Brain microvascular endothelial cell (primary cell): ENCODE results near the gene MAN1C1.

Experiments
- DNase-seq: peaks from one replicate; pipeline ENCODE4 v3.0.0-alpha.2; 2020
- H3K27ac ChIP-seq: fragments of 250-450 bp; sonication (Bioruptor Pico); 2 replicates; pipeline ENCODE4 v1.5.1; 2020; ENCODE audit warnings: mild to moderate bottlenecking, moderate library complexity
- H3K27me3 ChIP-seq: fragments of 250-450 bp; sonication (Bioruptor Pico); replicated peaks from 2 replicates; pipeline ENCODE4 v1.5.1; 2020; ENCODE audit warnings: mild to moderate bottlenecking
- H3K36me3 ChIP-seq: fragments of 250-450 bp; sonication (Bioruptor Pico); replicated peaks from 2 replicates; pipeline ENCODE4 v1.5.1; 2020; ENCODE audit warnings: mild to moderate bottlenecking
- H3K4me3 ChIP-seq: 2 replicates; pipeline ENCODE4 v1.5.1; 2011; ENCODE audit warnings: low read depth, mild to moderate bottlenecking, control low read depth, low read length, moderate library complexity
- CTCF ChIP-seq: IDR thresholded peaks from 2 replicates; pipeline ENCODE4 v1.5.1; 2011; ENCODE audit warnings: low read depth, mild to moderate bottlenecking, moderate library complexity, low read length, control low read depth, inconsistent platforms; ENCODE audit errors: missing control alignments
- in situ Hi-C: cut with HindIII; loops from 2 replicates; pipeline ENCODE4 v1.10.0; 2017; ENCODE audit warnings: low sequenced_read_pairs, low pct_ligation_motif_present

Gene MAN1C1

DNA sequence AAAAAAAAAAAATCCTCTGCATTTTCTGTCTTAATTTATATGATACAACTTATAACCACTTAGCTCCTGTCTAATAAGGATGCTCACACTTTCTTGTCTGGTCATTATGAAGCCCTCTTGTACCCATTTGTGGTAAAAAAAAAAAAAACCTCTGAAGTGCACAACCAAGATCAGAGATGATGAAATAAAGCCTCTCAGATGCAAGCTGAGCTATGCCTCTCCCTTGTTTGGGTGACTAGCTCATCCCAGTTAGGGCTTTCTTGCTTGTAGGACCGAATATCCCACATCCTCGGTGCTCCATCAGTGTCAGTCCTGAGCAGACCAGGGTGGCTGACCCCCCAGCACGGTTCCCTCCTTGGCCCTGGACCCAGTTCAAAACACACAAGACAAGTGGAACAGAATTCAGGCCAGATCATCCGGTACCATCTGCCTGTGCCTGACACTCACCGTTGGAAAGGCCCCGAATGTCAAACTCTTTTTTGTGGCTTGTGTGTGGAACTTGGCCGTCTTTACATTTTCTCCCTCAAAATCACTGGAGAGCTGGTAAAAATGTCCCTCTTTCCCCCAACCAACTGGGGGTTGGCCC lies 177.1 kb downstream of the MAN1C1 start:
- Histone ChIP-seq H3K27me3 (no peaks in the 10 kb centered on the region), H3K27ac (no peak overlapping the region), H3K36me3 (no peaks in the 10 kb centered on the region), H3K4me3 (no peak overlapping the region)
- in situ Hi-C loops: loop anchor here (25.0 kb wide), 1 partner anchor 181 kb away; the partner anchor contains the start of gene MAN1C1
- TF ChIP-seq CTCF: no peak
- DNase-seq: no peak

DNA sequence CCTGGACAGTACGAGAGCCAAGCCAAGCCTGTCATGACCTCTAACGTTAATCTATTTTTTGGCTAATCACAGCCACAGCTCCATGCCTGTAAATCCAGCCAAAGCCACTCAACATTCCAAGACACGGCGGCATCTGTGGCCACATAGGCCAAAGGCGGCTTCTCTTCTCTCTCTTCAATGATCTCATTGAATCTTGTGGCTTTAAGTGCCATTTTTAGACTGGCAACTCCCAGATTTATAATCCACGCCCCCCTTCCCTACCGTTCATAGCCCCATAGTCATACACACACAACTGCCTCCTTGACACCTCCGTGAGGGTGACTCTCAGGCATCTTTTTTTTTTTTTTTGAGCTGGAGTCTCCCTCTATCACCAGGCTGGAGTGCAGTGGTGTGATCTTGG lies 177.7 kb downstream of the MAN1C1 start:
- no peak for DNase-seq
- TF ChIP-seq CTCF: no peak
- Histone ChIP-seq H3K4me3 (no peak overlapping the region), H3K36me3 (no peaks in the 10 kb centered on the region), H3K27ac (no peak overlapping the region), H3K27me3 (no peaks in the 10 kb centered on the region)
- in situ Hi-C loops: loop anchor here (25.0 kb wide), 1 partner anchor 182 kb away; the partner anchor contains the start of gene MAN1C1

GRCh38 chr1:25795211-25795610 lies 178.6 kb downstream of the MAN1C1 start:
- Histone ChIP-seq H3K27ac (no peak overlapping the region), H3K36me3 (no peaks in the 10 kb centered on the region), H3K4me3 (no peak overlapping the region), H3K27me3 (no peaks in the 10 kb centered on the region)
- TF ChIP-seq CTCF: no peak
- no peak for DNase-seq
- in situ Hi-C loops: loop anchor here (25.0 kb wide), 1 partner anchor 183 kb away; the partner anchor contains the start of gene MAN1C1

DNA sequence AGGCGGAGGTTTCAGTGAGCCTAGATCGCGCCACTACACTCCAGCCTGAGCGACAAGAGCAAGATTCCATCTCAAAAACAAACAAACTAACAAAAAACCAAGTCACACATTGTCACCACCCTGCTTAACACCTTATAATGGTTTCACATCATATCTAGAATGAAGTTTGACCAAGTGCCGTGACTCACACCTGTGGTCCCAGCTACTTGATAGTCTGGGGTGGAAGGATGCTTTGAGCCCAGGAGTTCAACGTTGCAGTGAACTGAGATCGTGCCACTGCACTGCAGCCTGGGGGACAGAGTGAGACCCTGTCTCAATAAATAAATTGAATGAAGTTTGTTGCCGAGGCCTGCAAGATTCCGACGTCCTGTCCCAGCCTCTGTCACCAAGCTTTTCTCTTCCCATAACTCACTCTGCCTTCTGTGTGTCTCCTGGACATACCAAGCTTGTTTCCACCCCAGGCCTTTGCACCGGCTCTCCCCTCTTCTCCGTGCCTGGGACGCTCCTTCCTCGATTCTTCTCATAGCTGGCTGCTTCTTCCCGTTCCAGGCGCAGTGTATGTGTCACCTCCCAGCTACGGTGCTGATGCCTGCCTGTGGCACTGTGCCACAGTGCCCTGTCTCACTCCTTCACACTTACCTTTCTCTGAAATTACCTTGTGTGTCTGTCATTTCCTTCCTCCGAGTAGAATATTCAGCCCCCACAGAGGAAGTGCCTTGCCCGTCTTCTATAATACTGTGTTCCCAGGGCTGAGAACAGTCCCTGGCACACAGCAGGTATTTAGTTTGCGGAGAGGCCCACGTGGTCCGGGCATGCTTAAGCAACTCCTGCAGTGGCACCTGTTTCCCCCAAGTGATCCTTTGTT lies 179.6 kb downstream of the MAN1C1 start:
- H3K4me3 ChIP-seq: no peak overlapping the region
- no peaks in the 10 kb centered on the region for H3K27me3 ChIP-seq
- TF ChIP-seq CTCF: no peak
- in situ Hi-C loops: loop anchor here (25.0 kb wide), 1 partner anchor 184 kb away; the partner anchor contains the start of gene MAN1C1
- no peak for DNase-seq
- no peaks in the 10 kb centered on the region for H3K36me3 ChIP-seq
- no peak overlapping the region for H3K27ac ChIP-seq

- peak; percentile 90 for TF ChIP-seq CTCF
- Histone ChIP-seq H3K27me3 (no peaks in the 10 kb centered on the region), H3K4me3 (no peak overlapping the region), H3K27ac (no peak overlapping the region), H3K36me3 (no peaks in the 10 kb centered on the region)
- in situ Hi-C loops: loop anchor here (25.0 kb wide), 1 partner anchor 185 kb away; the partner anchor contains the start of gene MAN1C1
- DNase-seq: peak; percentile 72
These were observed 180.3 kb downstream of the MAN1C1 start for GRCh38 chr1:25796811-25797458.
